Measurements from ENCODE around the gene C10orf90.

DNA sequence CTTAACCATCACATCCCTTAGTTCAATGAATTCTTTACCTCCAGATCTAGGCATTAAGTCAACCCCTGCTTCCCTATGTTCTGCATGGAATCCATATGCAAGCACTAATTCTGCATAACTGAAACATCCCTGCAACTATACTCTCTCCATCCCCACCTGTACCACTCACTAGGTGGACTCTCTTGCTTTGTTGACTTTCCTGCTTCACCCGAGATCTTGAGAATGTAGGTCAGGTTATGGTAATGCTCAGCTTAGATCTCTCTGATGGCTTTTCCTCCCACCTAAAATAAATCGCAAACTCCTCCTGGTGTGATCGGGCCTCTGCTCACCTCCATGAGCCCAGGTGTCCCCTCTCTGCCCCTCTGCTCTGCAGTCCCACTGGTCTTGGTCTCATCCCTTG, 189.8 kb downstream of the C10orf90 start:
- TF ChIP-seq CTCF (IDR thresholded peaks at IDR 0.05): no peak
- no peak for TF ChIP-seq POLR2A (IDR thresholded peaks at IDR 0.05)
